ENCODE data around the gene LIN28B.

The LIN28B gene

GRCh38 chr6:105015482-105015881 is 58.6 kb downstream of the LIN28B start:
- DNase-seq: no peak

- DNase-seq: no peak
These were observed 62.4 kb downstream of the LIN28B start for GRCh38 chr6:105019285-105019684.

- DNase-seq: no peak
These were observed 64.5 kb downstream of the LIN28B start for GRCh38 chr6:105021399-105021798.

- DNase-seq: no peak
These were observed 65.5 kb downstream of the LIN28B start for GRCh38 chr6:105022416-105022815.

GRCh38 chr6:105024803-105025202 is 67.9 kb downstream of the LIN28B start:
- no peak for DNase-seq

GRCh38 chr6:105028898-105029297 is 72.0 kb downstream of the LIN28B start:
- DNase-seq: no peak

- no peak for DNase-seq
These were observed 72.7 kb downstream of the LIN28B start for GRCh38 chr6:105029581-105029980.

- DNase-seq: no peak
These were observed 77.6 kb downstream of the LIN28B start for GRCh38 chr6:105034470-105034869.

GRCh38 chr6:105035299-105035698 is 78.4 kb downstream of the LIN28B start:
- no peak for DNase-seq

GRCh38 chr6:105036351-105036750 is 79.4 kb downstream of the LIN28B start:
- DNase-seq: no peak

- DNase-seq: no peak
These were observed 81.4 kb downstream of the LIN28B start for GRCh38 chr6:105038259-105038658.

GRCh38 chr6:105041880-105042279 is 85.0 kb downstream of the LIN28B start:
- no peak for DNase-seq

GRCh38 chr6:105042648-105043047 is 85.7 kb downstream of the LIN28B start:
- no peak for DNase-seq

- no peak for DNase-seq
These were observed 87.1 kb downstream of the LIN28B start for GRCh38 chr6:105043979-105044378.

GRCh38 chr6:105045526-105045925 is 88.6 kb downstream of the LIN28B start:
- DNase-seq: no peak

GRCh38 chr6:105051941-105052471 is 95.1 kb downstream of the LIN28B start:
- no peak for DNase-seq

- no peak for DNase-seq
These were observed 99.7 kb downstream of the LIN28B start for GRCh38 chr6:105056646-105057045.

GRCh38 chr6:105057160-105057559 is 100.3 kb downstream of the LIN28B start:
- no peak for DNase-seq

GRCh38 chr6:105058316-105058715 is 101.4 kb downstream of the LIN28B start:
- DNase-seq: no peak

GRCh38 chr6:105058846-105059245 is 101.9 kb downstream of the LIN28B start:
- DNase-seq: no peak

GRCh38 chr6:105066233-105066632 is 109.3 kb downstream of the LIN28B start:
- no peak for DNase-seq

GRCh38 chr6:105066836-105067235 is 109.9 kb downstream of the LIN28B start:
- DNase-seq: no peak

GRCh38 chr6:105067329-105067728 is 110.4 kb downstream of the LIN28B start:
- DNase-seq: no peak

GRCh38 chr6:105068407-105068806 is 111.5 kb downstream of the LIN28B start:
- DNase-seq: no peak

GRCh38 chr6:105069821-105070445 is 113.0 kb downstream of the LIN28B start:
- DNase-seq: no peak
